AG09309 (cell line): Measurements from ENCODE around the gene FRMD3.
"Not testable (repeated sequence)": the region's sequence is repeated elsewhere in the genome, so short reads cannot be mapped to it uniquely, and the experiment has no call there.

Experiments used
- DNase-seq: peaks from one replicate; pipeline ENCODE4 v3.0.0-alpha.2; 2010; ENCODE audit warnings: low read depth
- H3K4me3 ChIP-seq: 2 replicates; pipeline ENCODE4 v1.5.1; 2011; ENCODE audit warnings: mild to moderate bottlenecking, low read depth, low read length, moderate library complexity; ENCODE audit not compliant: control insufficient read depth
- CTCF ChIP-seq: IDR thresholded peaks from 2 replicates; pipeline ENCODE4 v1.5.1; 2011; ENCODE audit warnings: mild to moderate bottlenecking, low read depth, low read length, inconsistent platforms; ENCODE audit not compliant: insufficient read depth, control insufficient read depth; ENCODE audit errors: missing control alignments

Gene FRMD3

GRCh38 chr9:83372957-83373356 is 165.2 kb downstream of the FRMD3 start:
- TF ChIP-seq CTCF, result no peak
- no peak overlapping the region for H3K4me3 ChIP-seq

GRCh38 chr9:83367326-83367725 is 170.9 kb downstream of the FRMD3 start:
- DNase-seq, result no peak
- no peak overlapping the region for H3K4me3 ChIP-seq
- no peak for TF ChIP-seq CTCF

More at GRCh38 chr9:83372957-83373356, 165.2 kb downstream of the FRMD3 start:
- DNase-seq, result no peak

- no peak for TF ChIP-seq CTCF
- no peak overlapping the region for H3K4me3 ChIP-seq
- no peak for DNase-seq
Measured at GRCh38 chr9:83362341-83362995, 175.7 kb downstream of the FRMD3 start.

- no peak overlapping the region for H3K4me3 ChIP-seq
- DNase-seq, result no peak
- no peak for TF ChIP-seq CTCF
Measured at GRCh38 chr9:83359039-83359438, 179.2 kb downstream of the FRMD3 start.

DNA sequence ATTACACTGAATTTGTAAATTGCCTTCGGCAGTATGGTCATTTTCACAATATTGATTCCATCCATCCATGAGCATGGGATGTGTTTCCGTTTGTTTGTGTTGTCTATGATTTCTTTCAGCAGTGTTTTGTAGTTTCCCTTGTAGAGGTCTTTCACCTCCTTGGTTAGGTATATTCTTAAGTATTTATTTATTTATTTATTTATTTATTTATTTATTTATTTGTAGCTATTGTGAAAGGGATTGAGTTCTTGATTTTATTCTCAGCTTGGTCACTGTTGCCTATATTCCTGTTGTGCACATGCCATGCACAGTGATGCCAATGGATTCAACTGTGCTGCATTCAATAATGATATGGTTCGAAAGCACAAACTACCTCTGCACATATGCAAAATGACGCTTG is 179.7 kb downstream of the FRMD3 start:
- H3K4me3 ChIP-seq, DNase-seq: not testable (repeated sequence)

DNA sequence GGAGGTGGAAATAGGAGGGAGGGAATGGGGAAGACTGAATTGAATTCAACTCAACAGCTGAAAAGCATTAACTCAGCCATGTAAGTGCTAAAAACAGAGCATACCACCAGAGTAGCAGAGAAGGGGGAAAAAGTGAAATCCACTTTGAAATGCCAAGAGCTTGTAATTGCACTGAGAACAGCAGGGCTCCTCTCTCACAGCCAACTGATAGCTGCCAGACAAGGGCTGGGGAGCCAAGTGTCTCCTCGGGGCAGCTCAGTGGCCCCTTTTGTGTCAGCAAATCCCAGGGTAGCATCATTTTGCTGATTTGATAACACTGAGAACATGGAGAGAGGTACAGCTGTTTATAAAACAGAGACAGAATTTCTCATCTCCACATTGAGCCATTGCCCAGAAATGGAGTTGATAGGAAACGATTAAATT is 182.5 kb downstream of the FRMD3 start:
- no peak for DNase-seq
- TF ChIP-seq CTCF, result no peak
- no peak overlapping the region for H3K4me3 ChIP-seq

GRCh38 chr9:83355024-83355444 is 183.2 kb downstream of the FRMD3 start:
- TF ChIP-seq CTCF, result no peak
- no peak overlapping the region for H3K4me3 ChIP-seq
- DNase-seq, result peak; percentile 1
